NCI-H146 (cell line): ENCODE data around the gene TET1.
A peak's percentile ranks its signal among the peaks of the same experiment; 100 is the strongest.
"Not testable (repeated sequence)": the region's sequence is repeated elsewhere in the genome, so short reads cannot be mapped to it uniquely, and the experiment has no call there.

ENCODE experiments used
- DNase-seq: peaks from one replicate; lab custom pipeline; 2025; lab: John Stamatoyannopoulos, UW

Gene TET1

DNA sequence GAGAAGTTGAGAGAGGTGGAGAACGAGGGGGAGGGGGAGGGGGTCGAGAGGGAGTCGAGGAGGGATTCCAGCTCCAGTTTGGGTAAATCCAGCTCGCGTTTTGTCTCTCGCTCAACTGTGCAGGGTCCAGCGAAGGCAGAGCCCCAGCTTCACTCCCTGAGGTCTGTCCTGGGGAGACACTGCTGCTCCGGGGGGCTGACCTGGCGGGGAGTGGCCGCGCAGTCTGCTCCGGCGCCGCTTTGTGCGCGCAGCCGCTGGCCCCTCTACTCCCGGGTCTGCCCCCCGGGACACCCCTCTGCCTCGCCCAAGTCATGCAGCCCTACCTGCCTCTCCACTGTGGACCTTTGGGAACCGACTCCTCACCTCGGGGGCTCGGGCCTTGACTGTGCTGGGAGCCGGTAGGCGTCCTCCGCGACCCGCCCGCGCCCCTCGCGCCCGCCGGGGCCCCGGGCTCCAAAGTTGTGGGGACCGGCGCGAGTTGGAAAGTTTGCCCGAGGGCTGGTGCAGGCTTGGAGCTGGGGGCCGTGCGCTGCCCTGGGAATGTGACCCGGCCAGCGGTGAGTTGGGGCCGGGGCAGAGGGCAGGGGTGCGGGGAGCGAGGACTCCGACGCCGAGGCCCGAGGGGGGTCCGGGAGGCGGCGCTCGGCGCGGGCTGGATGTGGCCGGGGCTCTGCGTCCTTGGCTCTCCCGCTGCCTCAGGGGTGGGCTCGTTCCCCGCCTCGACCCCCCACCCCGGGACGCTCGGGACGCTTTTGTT, at the start of gene TET1:
TSS of gene TET1 (plus strand) at position 152 of the 757 bp plus-strand sequence. CDS start 12,002 bp downstream, outside the sequence.
- peak; percentile 54 for DNase-seq

DNA sequence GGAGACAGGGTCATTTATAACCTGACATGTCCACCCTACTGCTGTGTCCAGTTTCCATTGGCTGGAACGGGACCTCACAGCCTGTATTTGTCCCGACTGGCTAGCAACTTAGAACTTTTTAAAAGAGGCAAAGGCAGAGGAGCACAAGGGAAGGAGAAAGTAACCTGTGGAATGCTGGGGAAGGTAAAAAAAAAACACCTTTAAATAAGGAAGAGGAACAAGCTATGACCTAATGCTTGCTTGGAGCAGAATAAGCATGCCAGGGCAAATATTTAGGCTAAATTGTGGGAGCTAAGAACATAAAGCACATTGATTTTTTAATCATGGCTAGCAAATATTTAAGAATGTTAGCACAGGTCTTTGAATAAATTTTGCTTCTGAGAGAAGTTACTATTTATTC, 43.9 kb upstream of the TET1 start:
- not testable (repeated sequence) for DNase-seq

DNA sequence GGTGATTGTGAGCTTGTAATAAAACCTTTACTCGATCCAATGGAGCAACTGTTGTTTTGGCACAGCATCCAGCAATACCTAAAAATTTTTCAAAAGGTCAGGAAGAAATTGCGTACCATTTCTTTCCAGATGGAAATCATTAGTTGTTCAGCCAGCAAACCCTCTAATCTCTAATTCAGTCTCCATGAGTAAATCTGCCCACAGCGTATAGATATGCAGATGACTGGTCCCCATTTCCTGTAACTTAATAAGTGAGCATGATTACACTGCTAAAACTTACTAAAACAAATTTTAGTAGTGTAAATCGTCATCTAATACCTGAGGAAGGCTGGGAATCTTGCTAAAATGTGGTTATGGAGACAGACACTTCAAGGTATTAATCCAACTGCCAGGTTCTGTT, 43.4 kb upstream of the TET1 start:
- no peak for DNase-seq

DNA sequence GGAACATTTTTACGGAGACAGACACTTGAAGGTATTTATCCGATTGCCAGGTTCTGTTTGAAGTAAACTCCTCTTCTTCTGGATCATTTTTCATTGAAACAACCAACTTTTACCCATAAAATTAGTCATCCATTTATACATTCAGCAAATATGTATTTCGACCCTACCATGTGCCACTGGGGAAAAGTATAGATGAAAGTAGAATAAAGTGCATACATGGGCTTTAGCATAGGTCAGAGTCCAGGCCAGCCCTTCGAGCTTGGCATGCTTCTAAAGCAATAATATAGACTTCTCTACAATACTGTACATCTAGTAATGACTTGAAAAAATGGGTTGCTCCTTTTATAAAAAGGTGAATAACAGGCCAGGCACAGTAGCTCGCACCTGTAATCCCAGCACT, 42.9 kb upstream of the TET1 start:
- DNase-seq, result no peak

DNA sequence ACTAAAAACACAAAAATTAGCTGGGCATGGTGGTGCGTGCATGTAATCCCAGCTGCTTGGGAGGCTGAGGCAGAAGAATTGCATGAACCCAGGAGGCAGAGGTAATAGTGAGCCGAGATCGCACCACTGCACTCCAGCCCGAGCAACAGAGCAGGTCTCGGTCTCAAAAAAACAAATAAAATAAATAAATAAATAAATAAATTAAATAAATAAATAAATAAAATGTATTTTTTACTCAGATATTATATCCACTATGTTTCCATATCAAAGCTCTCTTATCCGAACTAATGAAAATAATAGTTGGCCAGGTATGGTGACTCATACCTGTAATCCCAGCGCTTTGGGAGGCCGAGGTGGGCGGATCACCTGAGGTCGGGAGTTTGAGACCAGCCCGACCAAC, 41.5 kb upstream of the TET1 start:
- not testable (repeated sequence) for DNase-seq

DNA sequence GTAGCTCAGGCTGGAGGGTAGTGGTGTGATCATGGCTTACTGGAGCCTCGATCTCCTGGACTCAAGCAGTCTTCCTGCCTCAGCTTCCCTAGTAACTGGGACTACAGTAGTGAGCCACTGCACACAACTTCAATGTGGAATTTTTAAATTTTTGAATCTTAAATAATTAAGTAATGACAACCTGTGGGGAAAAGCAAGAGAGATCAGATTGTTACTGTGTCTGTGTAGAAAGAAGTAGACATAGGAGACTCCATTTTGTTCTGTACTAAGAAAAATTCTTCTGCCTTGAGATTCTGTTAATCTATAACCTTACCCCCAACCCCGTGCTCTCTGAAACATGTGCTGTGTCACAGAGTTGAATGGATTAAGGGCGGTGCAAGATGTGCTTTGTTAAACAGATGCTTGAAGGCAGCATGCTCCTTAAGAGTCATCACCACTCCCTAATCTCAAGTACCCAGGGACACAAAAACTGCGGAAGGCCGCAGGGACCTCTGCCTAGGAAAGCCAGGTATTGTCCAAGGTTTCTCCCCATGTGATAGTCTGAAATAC, 34.6 kb upstream of the TET1 start:
- DNase-seq, result not testable (repeated sequence)

DNA sequence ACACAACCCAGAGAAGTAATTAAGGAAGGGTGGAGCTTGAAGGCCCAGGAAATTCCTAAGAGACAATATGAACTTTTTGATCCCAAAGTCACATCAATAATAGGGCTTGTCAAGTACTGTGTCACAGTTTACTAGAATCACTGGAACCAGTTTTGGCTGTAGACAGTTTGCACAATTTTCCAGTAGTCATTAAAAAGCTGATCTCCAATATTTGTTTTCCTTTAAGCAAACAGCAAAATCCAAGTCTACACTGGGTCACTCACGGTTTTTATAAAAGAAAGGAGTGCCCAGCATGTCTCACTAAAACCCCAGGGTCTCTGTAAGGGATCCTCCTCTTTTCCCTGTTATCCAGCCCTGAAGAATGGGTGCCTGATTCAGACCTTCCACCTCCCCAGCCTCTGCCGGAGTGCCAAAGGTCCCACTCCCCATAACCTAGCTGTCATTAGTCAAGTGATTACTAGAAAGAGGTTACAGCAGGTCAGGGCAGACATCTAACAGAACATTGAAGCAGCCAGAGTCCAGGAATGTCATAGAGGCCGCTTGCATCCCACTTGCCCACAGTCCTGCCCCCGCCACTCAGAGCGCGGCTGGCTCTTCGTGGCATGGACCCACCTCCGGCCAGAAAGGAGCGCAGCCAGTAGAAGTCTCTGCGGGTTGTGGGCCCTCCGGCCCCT, 33.4 kb upstream of the TET1 start:
- DNase-seq, result peak; percentile 27

DNA sequence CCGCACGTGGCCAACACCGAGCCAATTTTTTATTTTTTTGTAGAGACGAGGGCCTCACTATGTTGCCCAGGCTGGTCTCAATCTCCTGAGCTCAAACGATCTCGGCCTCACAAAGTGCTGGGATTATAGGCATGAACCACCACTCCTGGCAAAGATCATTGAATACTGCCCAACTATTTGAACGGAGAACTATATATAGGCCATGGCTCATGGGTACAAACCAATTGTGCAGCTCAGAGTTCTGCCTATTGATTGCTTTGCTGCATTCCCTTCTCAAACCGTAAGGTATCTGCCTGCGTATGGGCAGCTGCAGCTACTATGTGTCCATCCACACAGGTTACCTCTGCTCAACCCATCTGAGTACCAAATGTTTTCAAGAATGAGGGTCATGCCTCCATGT, 23.2 kb upstream of the TET1 start:
- DNase-seq, result no peak

DNA sequence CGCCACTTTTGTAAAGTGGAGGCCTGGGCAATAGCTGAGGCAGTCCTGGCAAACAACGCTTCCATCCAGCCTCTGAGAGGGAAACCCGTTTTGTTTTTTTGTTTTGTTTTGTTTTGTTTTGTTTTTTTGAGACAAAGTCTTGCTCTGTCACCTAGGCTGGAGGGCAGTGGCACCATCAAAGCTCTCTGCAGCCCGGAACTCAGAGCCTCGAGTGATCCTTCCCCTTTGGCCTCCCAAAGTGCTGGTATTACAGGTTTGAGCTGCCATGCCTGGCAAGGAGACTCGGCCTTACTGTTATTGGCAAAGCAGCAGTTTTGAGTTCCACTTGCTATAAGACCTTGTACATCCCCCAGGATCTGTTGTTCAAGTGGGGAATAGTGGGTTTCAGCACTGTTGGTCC, 22.3 kb upstream of the TET1 start:
- no peak for DNase-seq

DNA sequence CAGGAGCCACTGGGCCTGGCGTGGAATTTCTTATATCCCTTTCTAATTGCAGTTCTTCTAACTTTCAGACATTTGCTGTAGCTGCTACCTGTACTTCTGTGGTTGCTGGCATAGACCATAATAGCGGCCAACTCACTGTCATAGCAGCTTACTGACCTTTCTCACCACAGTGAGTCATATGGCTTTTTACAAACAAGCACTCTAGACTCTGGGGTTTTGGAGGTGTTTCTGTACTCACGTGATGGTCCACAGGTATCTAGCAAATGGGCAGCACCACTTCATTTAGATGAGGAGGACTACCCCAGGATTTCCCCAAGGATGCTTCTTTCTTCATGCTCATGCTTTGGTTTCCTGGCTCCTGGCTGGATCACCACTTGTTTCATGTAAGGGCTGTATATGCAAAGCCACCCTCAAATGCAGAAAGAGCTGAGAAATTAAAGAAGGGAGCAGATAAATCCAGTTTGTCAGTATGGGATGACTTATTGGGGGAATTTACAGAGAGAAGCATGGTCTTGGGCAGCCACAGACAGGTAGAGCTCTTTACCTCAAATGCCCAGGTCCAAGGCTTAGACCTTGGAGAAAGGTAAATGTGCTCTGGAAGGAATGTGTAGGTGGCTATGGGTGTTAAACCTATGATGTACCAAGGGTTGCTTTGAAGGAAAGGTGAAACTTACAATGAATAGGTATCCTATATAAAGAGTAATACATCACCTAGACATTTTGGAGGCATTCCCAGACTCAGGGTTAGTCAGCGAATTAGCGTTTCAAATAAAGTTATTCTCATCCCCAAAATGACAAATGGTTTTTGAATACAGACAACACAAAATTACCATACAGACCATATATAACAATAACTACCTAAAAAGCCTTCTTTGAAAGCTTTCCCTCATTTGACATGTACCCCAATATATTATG, 16.9 kb upstream of the TET1 start:
- no peak for DNase-seq

DNA sequence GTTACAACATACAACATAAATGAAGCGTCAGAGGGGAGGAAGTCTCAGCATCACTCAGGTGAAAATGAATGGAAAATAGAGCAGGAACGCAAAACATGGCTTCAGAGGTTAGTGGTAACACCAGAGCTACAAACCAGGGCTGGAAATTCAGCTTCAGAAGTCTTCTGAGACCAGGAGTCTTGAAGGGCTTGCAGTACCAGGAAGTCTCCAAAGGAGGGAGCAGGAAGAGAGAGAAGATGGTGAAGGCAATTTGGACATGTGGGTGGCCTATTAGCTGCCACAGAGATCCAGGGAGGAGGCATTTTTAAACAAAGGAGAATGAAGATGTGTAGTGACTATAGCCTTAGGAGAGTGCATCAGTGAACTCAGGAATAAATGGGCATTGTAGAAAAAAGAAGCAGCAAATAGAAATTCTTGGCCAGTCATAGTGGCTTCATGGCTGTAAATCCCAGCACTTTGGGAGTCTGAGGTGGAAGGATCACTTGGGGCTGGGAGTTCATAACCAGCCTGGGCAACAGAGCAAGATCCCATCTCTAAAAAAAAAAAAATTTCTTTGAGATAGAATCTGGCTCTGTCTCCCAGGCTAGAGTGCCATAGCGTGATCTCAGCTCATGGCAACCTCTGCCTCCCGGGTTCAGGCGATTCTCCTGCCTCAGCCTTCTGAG, 9.3 kb upstream of the TET1 start:
- DNase-seq, result peak; percentile 68

DNA sequence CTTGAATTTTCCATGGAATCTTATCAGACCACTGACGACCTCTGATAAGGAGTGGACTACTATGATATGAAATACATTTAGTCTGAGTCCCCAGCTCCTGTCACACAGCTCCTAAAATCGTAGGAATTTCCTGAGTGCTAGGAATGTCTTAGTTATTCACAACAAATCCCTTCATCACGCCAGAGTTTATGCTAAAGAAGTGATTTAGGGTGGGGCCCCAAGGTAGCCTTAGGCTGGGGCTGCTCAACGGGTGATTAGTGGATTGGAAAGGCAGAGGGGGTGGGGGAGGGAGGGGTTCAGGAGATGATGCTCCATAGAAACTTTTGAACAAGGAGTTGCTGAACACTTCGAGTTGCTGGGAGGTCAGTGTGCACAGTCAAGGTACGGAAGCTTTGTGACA, 7.0 kb upstream of the TET1 start:
- DNase-seq, result no peak

DNA sequence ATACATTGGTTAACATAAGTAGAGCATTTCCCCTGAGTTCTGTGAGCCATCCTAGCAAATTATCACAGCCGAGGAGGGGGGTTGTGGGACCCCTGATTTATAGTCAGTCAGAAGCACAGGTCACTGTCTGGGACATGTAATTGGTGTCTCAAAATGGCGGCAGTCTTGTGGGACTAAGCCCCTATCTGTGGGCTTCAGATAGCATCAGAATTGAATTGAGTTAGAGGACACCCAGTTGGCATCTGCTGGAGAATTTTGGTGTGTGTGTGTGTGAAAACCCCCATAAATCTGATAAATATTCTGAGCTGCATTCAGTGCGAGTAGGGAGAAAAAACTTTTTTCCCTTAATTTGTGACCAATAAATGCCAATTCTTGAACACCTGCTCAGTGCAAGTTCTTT, 6.5 kb upstream of the TET1 start:
- DNase-seq, result no peak

DNA sequence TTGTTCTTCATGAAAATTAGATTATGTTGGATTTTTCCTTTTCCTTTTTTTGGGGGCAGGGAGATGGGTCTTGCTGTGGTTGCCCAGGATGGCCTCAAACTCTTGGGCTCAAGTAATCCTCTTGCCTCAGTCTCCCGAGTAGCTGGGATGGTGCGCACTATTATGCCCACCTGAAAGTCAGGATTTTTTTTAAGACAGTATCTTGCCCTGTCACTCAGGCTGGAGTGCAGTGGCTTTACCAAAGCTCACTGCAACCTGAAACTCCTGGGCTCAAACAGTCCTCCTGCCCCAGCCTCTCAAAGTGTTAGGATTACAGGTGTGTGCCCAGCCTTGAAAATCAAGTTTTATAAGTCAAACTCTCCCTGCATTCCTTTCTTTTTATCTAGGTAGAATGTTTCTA, 1.7 kb upstream of the TET1 start:
- DNase-seq, result no peak

DNA sequence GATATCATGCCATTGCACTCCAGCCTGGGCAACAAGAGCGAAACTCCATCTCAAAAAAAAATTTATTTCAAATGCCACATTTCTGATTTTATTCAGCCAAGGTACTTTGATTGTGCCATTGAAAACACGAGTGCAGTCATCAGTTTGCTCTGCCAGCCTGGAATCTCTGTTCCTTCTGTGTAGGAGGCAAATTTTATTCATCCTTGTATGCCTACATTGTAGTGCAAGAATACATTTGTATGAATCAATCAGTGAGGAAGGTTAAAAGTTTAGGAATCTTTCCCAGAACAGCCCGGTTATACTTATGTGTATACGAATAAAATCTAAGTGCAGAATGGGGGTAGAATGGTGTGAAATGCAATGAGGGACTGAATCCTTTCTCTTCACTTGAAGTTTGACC, 886 bp upstream of the TET1 start:
- DNase-seq, result no peak

DNA sequence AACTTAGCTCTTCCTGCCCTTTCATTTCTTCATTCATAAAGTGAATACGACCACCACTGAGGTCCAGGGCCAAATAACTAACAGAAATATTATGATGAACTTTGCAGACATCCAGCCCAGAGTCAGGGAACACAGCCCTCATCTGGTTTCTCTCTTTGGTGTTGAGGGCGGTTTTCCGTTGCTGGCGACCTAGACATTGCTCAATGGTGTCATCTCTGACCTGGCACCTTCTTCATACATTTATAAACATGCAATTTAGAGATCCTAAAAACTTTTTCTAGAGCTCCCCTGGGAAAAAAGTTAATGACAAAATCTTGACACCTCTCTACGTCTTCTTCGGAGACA, 324 bp upstream of the TET1 start:
- no peak for DNase-seq

DNA sequence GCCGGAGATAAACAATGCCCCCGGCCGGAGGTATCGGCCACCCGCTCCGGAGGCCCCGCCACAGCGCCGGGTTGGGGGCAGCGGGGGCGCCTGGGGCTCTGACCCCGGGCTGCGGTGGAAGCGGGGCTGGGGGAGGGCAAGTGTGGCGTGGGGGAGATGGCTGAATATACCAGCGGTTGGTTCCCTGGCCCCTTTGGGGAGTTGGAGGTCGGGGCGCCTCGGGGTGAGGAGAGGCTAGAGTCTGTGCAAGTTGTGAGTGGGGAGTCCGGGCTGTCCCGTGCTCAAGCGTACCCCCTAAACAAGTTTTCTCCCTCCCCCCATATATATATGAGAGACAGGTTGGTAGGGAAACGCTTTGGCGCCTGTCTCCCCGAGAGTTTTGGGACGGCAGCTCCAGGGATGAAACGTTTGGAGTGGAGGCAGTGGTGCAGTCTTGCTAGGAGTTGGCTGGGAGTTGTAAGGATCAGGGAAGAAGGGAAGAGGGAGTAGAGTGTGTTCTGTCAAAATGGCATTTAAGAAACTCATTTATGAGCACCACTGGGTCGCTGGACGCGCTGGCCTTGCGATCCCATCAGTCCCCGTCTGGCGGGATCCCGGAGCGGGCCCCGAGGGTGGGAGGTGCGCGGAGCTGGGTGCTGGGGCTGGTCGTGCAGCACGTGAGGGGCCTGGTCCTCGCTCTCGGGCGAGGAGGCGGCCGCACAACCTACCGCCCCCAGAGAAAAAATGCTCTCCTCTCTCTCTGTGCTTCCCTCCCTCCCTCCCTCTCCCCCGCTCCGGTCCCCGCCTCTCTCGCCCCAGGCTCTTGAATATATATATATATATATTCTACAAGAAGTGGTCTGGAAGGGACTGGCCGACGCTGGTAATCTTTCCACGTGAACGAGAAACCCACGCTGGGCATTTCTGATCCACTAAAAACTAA, 1.1 kb downstream of the TET1 start:
- DNase-seq, result peak; percentile 37

DNA sequence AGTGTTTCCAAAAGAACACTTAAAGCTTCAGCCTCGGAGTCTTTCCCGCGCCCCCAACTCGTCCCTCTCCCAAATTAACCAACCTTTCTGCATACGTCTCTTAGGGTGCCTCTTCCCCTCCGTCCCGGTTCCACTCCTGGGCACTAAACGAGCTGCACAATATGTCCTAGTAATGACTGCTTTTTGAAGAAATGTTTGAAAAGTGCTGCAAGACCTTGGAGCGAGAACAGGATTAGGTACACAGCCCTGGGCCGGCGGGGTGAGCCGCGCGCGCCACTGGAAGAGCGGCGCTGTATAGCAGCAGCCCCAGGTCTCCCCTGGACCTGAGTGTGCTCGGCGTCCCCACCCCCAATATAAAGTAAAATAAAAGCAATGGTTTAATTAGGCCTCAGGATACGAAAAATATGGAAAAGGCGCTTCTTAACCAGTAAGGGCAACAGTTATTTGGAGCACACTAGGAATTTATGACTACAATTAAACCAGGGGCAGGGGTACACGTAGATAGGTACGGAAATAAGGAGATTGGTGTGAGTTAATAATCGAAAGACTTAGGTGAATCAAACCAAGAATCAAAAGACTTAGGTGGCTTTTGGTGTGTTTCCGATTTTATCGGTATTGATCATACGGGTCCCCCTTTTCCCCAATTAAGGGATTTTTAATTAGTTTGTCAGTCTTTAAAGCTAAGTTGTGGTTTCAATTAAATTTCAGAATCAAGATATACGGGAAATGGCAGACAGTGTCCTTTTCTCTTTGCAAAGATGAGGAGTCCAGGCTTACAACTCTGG, 1.9 kb downstream of the TET1 start:
- no peak for DNase-seq

DNA sequence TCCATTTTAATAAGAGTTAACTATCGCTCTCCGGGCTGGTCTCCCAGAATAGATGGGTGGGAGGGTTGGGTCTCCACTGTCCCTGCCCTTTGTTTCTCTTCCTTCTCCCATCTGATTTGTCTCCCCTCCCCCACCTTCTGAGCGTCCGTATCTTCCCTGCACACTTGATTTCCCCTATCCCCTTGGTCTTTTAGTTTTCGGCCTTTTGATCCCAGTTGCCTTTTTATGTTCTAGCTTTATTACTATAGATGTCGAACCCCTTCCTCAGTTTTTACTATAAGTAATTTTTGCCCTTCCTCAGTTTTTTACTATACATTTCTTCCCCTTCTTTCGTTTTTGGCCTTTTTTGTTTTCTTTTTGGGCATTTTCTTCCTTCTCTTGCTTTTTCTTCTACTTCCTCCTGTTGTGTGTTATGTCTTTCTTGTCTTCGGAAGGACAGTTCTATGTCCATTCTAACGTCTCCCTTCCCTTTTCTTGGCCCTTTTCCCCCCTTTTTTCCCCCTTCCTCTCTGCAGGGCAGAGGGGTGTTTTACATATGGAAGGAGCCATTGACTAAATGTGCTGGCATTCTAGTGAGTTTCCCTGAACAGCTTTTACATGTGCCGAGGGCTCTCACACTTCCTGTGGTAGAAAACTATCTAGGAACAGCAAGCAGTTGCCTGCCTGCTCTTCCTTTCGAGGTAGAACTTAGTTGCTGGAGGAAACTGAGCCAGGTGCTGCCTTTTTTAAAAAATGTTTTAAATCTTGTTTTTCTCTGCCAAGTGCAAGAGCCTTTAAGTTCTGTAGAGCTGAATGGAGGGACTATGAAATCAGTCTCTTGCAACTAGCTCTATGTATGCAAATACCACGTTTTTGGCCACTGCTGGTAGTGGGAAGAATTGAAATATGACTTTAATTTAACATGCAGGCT, 2.8 kb downstream of the TET1 start:
- no peak for DNase-seq
